GM18498 (cell line): ENCODE results near the gene EVL.

Experiments
- ATAC-seq: cut with Tn5 transposase; IDR thresholded peaks from one replicate; pipeline ENCODE4 v1.9.1; 2021; ENCODE audit warnings: mild to moderate bottlenecking, moderate library complexity; ENCODE audit not compliant: unreplicated experiment

The EVL gene

DNA sequence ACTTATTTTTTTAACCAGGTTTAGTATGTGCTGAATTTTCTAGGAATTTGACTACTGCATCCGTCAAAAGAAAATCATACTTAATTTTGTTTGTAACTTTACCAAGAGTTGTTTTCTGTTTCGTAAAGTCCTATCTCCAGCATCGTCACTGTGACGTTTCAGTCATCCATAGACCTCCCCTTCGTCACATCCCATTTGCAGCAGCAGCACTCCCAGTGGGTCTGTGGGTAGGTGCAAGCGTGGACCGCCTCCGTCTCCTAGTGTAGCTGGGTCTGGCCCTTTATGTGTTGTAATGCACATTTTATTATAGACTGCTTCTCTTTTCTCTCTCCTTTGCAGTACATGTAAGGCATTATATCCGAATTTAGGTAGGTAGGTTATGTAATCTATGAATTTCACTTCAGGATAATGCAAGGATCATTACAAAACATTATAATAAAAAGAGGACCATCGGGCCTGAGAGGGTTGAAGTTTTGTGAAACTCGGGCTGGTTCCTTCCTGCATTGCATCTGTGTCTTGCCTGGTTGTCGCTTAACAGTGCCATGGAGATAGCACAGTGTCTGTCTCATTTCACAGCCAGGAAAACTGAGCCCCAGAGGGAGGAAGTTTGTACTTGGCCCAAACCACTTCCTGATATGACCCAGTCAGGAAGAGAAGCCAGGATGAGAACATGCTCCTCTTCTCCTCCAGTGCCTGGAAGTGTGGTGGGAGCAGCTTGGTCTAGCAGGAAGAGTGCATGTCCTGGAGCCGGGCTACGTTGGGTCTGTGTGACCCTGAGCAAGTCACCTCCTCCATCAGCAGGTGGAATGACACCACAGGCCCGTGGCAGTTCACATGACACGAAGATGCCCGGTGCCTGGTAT is 41.3 kb downstream of the EVL start:
- no peak for ATAC-seq

DNA sequence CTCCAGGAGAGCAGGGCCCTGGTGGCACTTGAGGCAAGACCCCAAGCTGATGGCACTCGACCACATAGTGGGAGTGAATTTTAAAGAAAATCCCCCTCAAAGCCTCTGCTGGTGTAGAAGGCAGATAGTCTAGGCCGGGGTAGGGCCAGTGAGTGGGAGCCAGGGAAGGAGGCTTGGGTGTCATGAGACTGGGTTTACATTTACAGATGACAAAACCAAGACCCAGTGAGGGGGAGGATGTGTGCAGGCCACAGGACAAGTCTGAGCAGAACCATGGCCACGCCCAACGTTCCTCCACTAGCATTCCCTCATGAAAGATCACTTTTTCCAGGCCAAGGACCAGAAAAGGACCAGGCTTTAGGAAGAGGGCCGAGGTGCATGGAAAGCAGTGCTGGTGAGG is 42.0 kb downstream of the EVL start:
- ATAC-seq, result no peak

DNA sequence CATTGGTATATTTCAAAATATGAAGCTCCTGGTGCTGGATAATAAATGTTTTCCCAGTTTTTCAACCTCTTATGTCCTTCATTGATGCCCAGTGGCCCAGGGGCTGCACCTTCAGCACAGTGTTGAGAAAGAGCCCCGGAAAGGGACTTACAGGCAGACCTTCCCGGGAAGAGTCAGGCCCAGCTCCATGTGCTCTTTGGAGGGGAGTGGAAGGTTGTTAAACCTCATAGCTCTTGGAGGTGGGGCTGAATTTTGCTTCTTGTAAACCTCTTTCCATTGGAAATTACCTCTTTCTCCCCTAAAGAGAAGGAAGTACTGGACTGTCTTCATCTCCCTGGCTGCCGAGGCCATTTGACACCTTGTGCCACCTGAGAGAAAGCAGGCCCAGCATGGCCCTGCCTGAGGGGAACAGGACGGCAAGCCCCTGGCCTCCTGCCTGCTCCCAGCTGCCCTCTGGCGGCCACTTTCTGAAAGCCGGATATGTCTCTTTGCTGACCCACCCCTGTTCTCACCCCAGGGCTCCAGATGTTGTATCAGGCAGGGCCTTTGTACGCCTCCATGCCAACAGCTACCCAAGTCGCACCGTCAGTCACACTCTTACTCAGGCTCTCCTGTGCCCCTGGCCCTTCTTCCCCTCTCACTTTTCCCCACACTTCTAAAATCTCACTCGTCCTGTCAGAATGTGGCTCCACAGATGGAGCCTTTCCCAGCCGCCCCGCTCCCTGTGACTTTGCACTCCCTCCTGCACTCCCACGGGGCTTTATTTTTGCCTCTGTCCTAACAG is 43.0 kb downstream of the EVL start:
- peak; percentile 83 for ATAC-seq

DNA sequence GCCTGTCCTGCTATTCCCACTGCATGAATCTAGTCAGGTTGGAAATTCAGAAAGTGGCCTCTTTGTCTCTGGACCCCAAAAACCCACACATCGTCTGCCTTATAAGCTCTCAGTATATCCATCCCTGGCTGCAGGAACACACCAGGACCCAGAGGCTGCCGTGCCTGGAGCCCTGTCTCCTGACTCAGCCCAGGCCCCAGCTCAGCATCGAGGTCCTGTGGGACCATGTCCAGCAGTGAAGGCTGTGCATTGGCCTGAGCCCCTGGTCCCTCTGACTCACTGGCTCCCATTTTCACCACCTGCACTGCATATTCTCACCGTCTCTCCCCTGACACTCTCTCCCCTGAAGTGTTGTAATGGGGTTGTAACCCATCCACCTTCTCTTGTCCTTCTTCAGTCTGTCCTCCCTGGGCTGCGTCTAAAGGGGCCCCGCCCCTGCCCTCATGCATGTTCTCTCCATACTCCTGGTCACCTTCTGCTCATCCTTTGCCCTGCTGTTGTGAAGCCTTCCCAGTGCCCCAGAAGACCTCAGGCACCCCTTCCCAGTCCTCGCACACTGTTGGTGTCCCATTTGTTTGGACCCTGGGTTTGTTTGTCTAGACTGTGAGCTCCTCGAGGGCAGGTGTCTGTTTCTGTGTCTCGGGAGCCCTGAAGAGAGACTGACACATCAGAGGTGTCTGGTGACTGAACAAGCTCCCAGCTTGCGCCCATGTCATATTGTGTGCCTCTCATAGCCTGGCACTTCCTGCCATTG is 43.8 kb downstream of the EVL start:
- no peak for ATAC-seq

DNA sequence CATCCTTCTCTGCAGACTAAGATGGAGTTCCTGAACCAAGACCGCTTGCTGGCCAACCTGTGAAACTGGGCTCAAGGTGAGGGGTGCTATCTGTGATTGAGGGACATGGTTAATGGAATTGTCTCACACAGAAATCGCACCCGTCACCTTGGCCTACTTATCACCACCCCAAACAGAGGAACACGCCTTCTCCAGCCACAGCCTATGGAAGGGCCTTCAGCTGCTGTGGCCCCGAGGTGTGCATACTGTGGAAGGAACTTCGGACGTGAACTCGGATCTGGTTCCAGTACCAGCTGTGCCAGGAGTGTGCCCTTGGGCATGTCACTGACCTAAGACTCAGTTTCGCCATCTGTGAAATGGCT is 44.4 kb downstream of the EVL start:
- no peak for ATAC-seq

DNA sequence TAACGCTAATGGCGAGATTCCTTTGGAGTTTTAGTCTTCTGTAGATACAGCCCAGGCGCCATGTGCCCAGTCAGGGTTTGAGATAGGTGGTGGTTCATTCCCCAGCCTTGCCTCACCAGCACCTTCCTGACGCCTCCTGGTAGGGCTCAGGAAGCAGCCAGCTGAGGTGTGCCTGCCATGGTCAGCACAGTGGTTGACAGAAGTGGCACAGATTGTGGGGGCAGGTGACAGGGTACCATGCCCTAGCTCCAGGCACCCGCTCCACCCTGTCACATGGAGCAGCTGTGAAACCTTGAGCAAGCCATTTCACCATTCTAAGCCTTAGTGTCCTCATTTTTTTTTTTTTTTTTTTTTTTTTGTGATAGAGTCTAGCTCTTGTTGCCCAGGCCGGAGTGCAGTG is 45.6 kb downstream of the EVL start:
- no peak for ATAC-seq

DNA sequence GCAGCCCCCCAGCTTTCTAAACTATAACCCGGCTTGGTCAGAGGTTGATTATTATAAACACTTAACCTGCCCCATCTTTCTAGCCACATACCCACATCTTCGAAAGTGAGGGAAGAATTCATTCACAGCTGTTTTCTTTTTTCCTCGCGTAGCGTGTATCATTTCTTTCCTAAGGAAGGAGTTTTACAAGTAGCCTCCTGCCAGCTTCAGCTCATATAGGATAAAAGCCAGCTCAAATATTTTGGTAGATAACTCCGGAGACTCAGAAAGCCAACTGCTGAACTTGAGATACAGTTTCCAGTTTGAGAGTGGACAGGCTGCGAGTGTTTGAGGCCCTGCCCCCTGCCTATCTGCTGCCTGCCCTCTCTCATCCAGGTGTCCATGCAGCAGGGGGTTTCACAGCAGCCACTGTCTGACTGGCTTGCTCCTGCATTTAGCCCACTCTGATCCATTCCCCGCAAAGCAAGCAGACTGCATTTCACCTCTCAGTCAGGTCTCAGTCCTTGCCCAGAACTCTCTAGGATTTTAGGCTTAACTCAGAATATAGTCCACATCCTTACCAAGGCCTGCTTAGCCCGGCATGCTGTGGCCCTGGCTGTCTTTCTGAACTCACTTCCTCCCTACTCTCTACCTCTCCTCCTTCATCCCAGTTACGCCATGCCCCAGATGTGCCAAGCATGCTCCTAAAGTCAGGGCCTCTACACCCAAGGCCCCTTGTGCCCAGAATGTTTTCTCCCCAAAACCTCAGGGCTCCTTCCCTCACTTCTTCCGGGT is 46.9 kb downstream of the EVL start:
- no peak for ATAC-seq

DNA sequence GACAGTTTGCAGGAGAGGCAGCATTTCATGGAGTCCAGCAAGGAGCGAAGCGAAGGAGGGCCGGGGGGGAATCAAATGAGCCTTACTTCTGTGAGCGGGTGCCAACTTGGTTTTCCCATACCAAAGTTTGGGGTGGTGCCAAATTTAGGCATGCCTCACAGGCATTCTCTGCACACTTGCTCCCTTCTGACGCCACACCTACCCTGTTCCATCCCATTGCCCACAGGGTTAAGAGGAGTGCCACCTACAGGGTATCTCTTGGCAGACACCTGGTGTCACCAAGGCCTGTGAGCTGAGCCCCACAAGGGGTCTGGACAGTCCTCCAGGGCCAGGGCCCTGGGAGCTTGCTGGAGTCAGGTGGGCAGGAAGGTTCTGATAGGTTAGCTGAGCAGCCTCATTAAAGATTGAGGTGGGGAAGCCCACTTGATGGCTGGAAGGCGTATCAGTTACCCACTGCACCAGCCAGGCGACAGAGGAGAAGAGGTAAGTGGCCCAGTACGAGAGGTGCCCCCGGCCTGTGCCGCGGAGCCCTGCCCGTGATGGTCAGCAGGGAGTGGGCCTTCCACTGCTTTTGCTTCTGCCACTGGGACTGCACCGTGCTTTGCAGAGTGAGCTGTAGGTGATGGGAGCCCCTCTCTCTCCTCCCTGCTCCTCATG is 49.0 kb downstream of the EVL start:
- no peak for ATAC-seq

DNA sequence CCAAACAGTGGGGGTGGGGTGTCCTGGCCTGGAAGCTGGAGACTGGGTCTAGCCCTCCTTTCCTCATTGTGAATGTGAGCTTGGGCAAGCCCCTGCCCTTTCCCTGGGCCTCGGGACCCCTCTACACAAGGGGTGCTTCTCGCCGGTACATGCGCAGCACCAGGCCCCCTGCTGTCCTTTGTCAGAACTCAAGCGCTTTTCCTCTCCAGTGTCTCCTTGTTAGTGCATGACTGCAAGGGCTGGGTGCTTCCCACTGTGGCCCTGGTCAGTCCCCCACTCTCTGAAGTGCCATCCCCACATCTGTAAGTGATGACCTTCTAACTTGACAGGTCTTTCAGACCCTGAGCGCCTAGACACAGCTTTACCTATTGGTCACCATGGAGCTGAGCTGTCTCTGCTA is 50.0 kb downstream of the EVL start:
- no peak for ATAC-seq

DNA sequence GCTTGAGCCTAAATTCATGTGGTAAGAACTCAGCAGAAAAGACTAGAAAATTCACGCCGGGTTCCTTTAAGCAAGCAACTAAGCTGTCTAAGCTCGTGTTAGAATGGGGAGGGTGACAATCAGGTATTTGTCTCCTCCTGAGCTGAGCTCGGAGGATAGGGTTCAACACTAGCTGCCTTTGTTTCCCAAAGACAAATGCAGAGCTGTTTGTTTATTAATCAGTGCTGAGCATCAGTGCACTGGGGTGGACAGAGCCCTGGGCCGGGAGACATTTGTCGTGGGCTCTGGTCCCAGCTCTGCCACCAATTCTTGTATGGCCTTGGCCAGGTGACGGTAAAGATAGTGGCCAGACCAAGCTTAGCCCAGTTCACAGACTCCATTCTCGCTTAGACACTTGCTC is 50.5 kb downstream of the EVL start:
- no peak for ATAC-seq

DNA sequence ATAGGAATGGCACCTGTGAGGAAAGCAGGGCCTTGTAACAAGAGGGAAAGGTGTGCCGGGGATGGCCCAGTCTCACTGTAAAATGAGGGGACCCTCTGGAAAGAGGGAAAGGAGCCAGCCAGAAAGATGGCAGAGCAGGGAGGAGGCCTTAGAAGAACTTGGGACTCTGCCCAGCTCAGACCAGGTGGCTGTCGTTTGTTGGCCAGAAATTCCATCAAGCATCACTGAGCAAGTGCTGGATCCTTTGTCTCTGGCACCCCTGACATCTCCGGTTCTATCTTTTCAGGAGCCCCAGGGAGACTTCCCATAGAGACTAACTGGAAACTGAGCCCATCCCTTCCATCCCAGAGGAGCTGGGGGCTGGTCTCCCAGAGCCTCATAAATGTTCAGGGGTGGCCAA is 50.9 kb downstream of the EVL start:
- ATAC-seq, result no peak

DNA sequence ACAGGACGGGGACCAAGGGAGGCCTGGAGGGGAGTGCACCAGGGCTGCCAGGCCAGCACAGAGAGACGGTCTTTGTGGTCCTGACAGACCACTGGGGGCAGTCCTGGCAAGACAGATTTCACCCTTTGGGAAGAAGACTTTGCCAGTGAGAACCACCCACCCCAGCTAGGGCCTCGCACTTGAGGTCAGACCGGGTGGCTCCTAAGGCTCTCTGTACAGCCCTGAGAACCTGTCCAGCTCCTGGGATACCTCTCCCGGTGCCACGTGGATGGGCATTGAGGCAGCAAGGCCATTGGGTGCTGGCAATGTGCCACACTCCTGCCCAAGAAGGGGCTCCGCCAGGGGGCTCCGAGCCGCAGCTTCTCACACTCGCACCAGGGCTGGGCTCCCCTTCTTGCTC is 51.8 kb downstream of the EVL start:
- ATAC-seq, result no peak

DNA sequence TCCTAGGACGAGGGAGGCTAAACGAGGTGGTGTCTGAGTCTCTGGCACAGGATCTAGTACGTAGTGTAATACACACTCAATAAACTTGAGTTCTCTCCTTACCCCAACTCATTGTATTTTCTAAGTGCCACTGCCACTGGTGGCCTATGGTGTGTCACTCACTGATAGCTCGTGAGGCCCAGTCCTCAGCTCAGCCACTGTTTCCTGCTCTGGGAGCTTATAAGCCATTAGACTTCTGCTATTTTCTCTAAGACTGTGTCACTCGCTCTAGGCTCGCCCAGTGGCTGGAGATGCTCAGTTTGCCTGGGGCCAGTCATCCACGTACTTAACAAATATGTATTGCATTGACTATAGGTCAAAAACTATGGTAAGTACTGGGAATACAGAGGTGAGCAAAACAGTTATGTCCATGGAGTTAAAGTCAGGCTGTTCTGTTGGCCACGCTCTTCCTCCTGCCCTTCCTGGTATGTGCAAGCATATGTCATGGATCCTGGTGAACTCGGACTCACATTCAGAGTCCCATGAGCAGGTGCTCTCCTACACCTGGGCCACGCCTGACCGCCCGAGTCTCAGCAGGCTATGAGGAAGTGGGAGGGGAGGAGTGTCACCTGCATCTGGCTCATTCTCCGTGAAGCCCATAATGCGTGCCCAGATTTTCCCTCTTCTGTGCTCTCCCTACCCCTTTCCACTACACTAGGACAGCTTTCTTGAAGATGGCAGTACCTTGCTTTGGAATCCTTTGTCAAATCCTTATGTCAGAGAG is 52.6 kb downstream of the EVL start:
- no peak for ATAC-seq

DNA sequence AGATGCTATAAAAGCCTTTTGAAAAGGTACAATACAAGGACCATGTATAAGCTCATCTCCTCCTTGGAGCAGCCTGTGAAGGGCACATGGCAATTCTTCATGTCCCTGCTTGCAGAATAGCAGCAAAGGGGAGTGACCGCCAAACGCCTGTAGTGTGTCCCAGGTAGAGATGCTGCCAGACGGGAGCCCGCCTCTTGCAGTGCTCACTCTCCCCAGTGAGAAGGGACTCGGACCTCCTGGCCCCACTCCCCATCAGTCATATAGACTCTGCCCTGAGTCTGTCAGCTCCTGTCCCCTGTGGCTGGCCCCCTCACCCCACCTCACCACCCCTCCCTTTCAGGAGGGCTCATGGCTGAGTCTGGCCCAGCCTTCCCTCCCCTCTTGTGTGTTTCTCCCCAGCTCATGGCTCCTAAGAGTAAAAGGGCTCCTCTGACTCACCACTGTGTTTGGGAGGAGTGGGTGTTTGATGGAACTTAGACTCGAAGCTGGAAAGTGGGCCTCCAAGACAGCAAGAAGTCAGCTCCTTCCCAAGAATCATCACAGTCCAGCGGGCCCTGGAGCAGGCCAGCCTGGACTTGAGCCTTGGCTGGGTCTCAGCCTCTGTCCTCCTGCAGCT is 53.3 kb downstream of the EVL start:
- no peak for ATAC-seq

DNA sequence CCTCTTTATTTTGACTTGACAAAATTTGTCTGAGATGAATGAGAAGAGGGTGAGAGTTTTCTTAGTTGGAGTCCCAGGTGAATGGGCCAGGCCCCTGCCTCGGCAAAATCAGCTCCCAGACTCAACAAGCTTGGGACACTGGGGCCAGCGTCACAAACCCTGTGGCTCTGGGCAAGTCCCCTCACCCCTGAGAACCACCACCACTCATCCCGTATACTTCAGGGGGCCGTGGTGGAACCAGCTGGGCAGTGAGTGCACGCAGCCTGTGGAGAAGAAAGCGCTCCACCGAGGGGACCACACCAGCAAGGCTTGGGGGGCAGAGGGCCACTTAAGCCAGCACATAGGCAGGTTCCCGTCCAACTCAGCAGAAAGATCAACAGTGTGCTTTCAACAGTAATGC is 54.0 kb downstream of the EVL start:
- ATAC-seq, result no peak

DNA sequence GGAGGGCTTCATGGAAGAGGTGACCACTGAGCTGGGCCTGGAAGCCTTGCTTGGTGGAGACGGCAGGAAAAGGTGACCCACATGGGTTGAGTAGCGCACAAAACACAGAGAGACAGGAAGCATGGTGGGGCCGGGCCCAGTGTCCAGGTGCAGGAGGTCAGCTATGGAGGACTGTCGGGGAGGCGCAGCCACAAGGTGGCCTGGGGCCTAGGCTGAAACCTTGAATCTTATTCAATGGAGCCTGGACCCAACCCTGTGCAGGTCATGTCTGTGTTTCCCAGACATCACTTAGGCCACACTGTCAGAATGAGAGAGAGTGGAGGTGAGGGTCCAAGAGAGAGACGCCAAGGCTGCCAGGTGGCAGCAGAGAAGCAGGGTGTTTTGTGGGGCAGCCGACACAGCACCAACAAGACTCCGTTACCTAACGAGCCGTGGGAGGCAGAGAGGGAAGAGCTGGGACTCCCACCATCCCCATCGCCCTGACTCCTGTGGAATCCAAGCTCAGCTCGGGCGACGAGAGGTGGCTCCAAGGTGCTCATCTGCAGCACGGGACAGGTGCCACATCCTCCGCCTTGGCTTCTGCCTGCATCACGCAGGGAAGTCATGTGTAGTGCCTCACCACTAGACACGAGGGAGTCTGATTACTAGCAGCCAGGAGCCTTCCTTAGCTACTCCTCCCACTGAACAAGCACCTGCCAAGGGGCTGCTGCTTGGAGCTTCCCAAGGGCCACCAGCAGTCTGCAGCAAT is 55.5 kb downstream of the EVL start:
- ATAC-seq, result no peak

DNA sequence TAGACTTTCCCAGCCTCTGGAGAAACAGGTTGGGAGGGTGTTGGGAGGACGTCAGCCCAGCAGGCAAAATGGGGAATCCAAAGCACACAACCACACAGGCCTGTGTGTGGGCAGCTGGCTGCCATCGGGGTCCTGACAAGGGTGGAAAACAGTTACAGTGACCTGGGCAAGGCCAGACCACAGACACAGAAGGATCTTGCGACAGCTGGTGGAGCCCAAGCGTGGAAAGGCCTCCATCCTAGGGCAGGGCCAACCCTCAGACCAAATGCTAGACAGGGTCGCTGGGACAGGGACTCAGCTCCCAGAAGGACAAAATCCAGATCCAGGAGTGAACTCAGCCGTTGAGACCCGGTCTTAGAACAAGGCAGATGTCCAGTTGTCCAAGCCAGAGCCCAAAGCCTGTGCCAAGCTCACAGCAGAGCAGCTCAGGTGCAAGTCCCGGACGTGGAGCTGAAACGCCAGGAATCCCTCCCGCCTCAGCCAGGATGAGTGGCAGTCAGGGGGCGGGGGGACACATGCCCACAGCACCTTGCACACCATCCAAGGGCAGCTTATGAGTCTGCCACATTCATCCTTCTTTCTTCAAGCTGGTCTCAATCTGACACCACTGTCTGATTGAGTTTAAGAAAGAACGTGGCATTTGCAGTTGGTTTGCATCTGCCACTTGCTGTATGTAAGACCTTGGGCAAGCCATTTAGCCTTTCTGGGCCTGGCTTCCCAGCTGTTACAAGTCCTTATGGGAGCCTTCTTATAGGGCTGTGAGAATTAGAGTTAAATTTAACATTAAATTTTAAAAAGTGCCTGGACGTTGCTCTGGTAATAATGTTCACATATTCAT is 56.6 kb downstream of the EVL start:
- ATAC-seq, result no peak
